CD14-positive monocyte (primary cell): ENCODE results near the gene PDE4D. TPM values are rescaled to one million over a fixed set of nuclear protein-coding genes. Genes with fewer than 3 reads are reported as not detected.

ENCODE experiments used
- DNase-seq, 3 donors: peaks; one replicate each; pipeline ENCODE4 v3.0.0-alpha.2; 2011 to 2022
- H2AFZ ChIP-seq: 2 replicates; pipeline ENCODE4 v1.6.0; 2012; ENCODE audit warnings: mild to moderate bottlenecking, low read depth, low read length, inconsistent platforms; ENCODE audit not compliant: insufficient read depth, poor library complexity, severe bottlenecking
- H3K27ac ChIP-seq, 2 donors: 1 replicate in 1 of 2; 2 replicates in 1 of 2; pipeline ENCODE4 v1.5.1; 2012 to 2013; ENCODE audit warnings: low read length in 2 of 2, control low read depth in 1 of 2, inconsistent platforms in 1 of 2, low read depth in 1 of 2, mild to moderate bottlenecking in 1 of 2
- H3K27me3 ChIP-seq, 2 donors: one replicate each; pipeline versions ENCODE4 v1.6.0 to v1.6.1; 2011 to 2013; ENCODE audit warnings: low read length in 2 of 2; ENCODE audit not compliant: control insufficient read depth in 2 of 2, insufficient read depth in 2 of 2
- H3K36me3 ChIP-seq, 2 donors: replicated peaks in 1 of 2; 1 replicate in 1 of 2; 2 replicates in 1 of 2; pipeline versions ENCODE4 v1.5.1 to v1.6.1; 2012 to 2013; ENCODE audit warnings: low read length in 2 of 2, control low read depth in 1 of 2, inconsistent platforms in 1 of 2, mild to moderate bottlenecking in 1 of 2; ENCODE audit not compliant: insufficient read depth in 2 of 2, control insufficient read depth in 1 of 2
- H3K4me1 ChIP-seq, 2 donors: 1 replicate in 1 of 2; 2 replicates in 1 of 2; pipeline versions ENCODE4 v1.5.1 to v1.6.1; 2012 to 2013; ENCODE audit warnings: low read length in 2 of 2, control low read depth in 1 of 2, inconsistent platforms in 1 of 2, mild to moderate bottlenecking in 1 of 2, moderate library complexity in 1 of 2; ENCODE audit not compliant: insufficient read depth in 2 of 2, control insufficient read depth in 1 of 2
- H3K4me2 ChIP-seq: replicated peaks from 2 replicates; pipeline ENCODE3; 2012; ENCODE audit warnings: low read length, moderate library complexity, mild to moderate bottlenecking; ENCODE audit not compliant: poor library complexity, severe bottlenecking; ENCODE audit errors: extremely low read depth
- H3K4me3 ChIP-seq, 3 experiments: fragments of 200-600 bp in 1 of 3; sonication (generic) in 1 of 3; replicated peaks in 1 of 3; 1 replicate in 2 of 3; 2 replicates in 1 of 3; pipeline ENCODE4 v1.5.1; 2011 to 2013; ENCODE audit warnings: low read length in 3 of 3, mild to moderate bottlenecking in 3 of 3, control low read depth in 2 of 3, low read depth in 2 of 3, inconsistent platforms in 1 of 3, moderate library complexity in 1 of 3
- H3K79me2 ChIP-seq: 2 replicates; pipeline ENCODE4 v1.6.0; 2012; ENCODE audit warnings: mild to moderate bottlenecking, control low read depth, inconsistent platforms, low read length, moderate library complexity; ENCODE audit not compliant: insufficient read depth
- H3K9ac ChIP-seq: 2 replicates; pipeline ENCODE4 v1.6.0; 2017; ENCODE audit warnings: low read length, mild to moderate bottlenecking; ENCODE audit not compliant: insufficient read depth, poor library complexity, severe bottlenecking
- H3K9me3 ChIP-seq, 2 donors: replicated peaks in 1 of 2; 1 replicate in 1 of 2; 2 replicates in 1 of 2; pipeline versions ENCODE4 v1.5.1 to v1.6.1; 2012 to 2013; ENCODE audit warnings: low read length in 2 of 2, control low read depth in 1 of 2; ENCODE audit not compliant: control insufficient read depth in 1 of 2, insufficient read depth in 1 of 2
- H4K20me1 ChIP-seq: 2 replicates; pipeline ENCODE4 v1.6.0; 2012; ENCODE audit warnings: mild to moderate bottlenecking, low read length, control low read depth, moderate library complexity; ENCODE audit not compliant: insufficient read depth
- H3K27ac Mint-ChIP-seq, 7 donors: one replicate each; pipeline ENCODE4 v1.8.0; 2020; ENCODE audit warnings: mild to moderate bottlenecking in 7 of 7, mixed read lengths in 7 of 7, moderate library complexity in 6 of 7, inconsistent platforms in 2 of 7
- H3K27me3 Mint-ChIP-seq, 3 donors: one replicate each; pipeline ENCODE4 v1.8.0; 2021 to 2022; ENCODE audit warnings: low read depth in 3 of 3, mild to moderate bottlenecking in 3 of 3, mixed read lengths in 3 of 3, moderate library complexity in 3 of 3, inconsistent platforms in 1 of 3
- H3K36me3 Mint-ChIP-seq, 2 donors: one replicate each; pipeline ENCODE4 v1.8.0; 2020; ENCODE audit warnings: mixed read lengths in 2 of 2, inconsistent platforms in 1 of 2, mild to moderate bottlenecking in 1 of 2
- H3K4me1 Mint-ChIP-seq: one replicate; pipeline ENCODE4 v1.8.0; 2020; ENCODE audit warnings: mild to moderate bottlenecking, mixed read lengths
- H3K4me3 Mint-ChIP-seq, 2 donors: one replicate each; pipeline ENCODE4 v1.8.0; 2020; ENCODE audit warnings: mild to moderate bottlenecking in 2 of 2, mixed read lengths in 2 of 2, moderate library complexity in 1 of 2
- H3K9me3 Mint-ChIP-seq, 7 donors: one replicate each; pipeline ENCODE4 v1.8.0; 2020 to 2022; ENCODE audit warnings: mixed read lengths in 7 of 7, mild to moderate bottlenecking in 6 of 7, moderate library complexity in 6 of 7, inconsistent platforms in 2 of 7
- WGBS: methylation state at CpG from one replicate; pipeline ENCODE4 v1.1.5; 2013; ENCODE audit warnings: missing lambda C conversion rate; ENCODE audit not compliant: insufficient coverage; 5-methylcytosine and 5-hydroxymethylcytosine counted together
- intact Hi-C, 2 donors: fragments of 100-400 bp; cut with micrococcal nuclease; formaldehyde crosslinking; loops; one replicate each; pipeline versions ENCODE4 v1.15.0 to v1.15.1; 2023
- polyA plus RNA-seq, 3 donors: library from polyadenylated mRNA; depleted of rRNA in 1 of 3; unstranded in 2 of 3; stranded (reverse) in 1 of 3; fragments of 300-500 nt in 2 of 3; fragments of >200 nt in 1 of 3; fragmentation: Illumina TruSeq in 2 of 3; gene quantifications; 1 replicate in 2 of 3; 2 replicates in 1 of 3; pipeline ENCODE4 v1.2.3, GENCODE V29; 2012 to 2021
- TF ChIP-seq, protein P1 (sequence below): fragments of 200-600 bp; IDR thresholded peaks from one replicate; pipeline ENCODE4 v1.8.0; 2022; ENCODE audit warnings: antibody characterized with exemption, mild to moderate bottlenecking

PDE4D gene
- polyA plus RNA-seq, 3 donors = 1.9 to 3.4 (median 2.8) TPM

DNA sequence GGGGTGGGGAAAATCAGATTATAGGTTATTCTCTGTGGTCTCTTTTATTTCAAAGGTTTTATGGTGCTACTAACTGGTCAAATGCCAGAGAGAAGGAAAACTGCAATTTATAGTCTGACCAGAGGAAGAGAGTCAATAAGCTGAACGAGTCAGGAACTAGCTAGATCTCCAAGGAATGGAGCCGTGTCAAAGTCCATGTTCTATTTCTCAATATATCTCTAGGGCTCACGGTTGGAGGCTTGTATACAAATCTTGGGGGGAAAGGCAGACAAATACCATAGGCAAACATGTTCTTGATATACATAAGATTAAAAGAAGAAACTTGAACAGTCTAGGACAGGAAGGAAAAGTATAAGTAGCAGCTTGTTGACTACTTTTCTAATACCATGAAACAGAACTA lies 627.1 kb downstream of the PDE4D start:
- Histone ChIP-seq H3K4me3 (no peak overlapping the region), H3K36me3 (no peaks in the 10 kb centered on the region), H3K4me2 (no peak overlapping the region), H3K79me2 (no peaks in the 10 kb centered on the region), H2AFZ (no peak overlapping the region), H4K20me1 (no peaks in the 10 kb centered on the region), H3K9me3 (no peaks in the 10 kb centered on the region), H3K9ac (no peak overlapping the region), H3K27me3 (no peaks in the 10 kb centered on the region), H3K4me1 (peaks cover 0 to 3% of the 10 kb centered on the region in 2 donors), H3K27ac (no peak overlapping the region)
- Mint-ChIP-seq H3K4me3 (no peak overlapping the region), H3K27ac (no peak overlapping the region), H3K27me3 (peaks cover 0 to 1% (median 1%) of the 10 kb centered on the region in 3 donors), H3K36me3 (no peaks in the 10 kb centered on the region), H3K4me1 (peaks cover 9% of the 10 kb centered on the region), H3K9me3 (no peaks in the 10 kb centered on the region)
- DNase-seq = no peak
- TF ChIP-seq, protein P1, sequence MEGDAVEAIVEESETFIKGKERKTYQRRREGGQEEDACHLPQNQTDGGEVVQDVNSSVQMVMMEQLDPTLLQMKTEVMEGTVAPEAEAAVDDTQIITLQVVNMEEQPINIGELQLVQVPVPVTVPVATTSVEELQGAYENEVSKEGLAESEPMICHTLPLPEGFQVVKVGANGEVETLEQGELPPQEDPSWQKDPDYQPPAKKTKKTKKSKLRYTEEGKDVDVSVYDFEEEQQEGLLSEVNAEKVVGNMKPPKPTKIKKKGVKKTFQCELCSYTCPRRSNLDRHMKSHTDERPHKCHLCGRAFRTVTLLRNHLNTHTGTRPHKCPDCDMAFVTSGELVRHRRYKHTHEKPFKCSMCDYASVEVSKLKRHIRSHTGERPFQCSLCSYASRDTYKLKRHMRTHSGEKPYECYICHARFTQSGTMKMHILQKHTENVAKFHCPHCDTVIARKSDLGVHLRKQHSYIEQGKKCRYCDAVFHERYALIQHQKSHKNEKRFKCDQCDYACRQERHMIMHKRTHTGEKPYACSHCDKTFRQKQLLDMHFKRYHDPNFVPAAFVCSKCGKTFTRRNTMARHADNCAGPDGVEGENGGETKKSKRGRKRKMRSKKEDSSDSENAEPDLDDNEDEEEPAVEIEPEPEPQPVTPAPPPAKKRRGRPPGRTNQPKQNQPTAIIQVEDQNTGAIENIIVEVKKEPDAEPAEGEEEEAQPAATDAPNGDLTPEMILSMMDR = no peak
- intact Hi-C loops = no loop called here
- WGBS = no CpG with 5 or more reads among the region's 3 CpGs

DNA sequence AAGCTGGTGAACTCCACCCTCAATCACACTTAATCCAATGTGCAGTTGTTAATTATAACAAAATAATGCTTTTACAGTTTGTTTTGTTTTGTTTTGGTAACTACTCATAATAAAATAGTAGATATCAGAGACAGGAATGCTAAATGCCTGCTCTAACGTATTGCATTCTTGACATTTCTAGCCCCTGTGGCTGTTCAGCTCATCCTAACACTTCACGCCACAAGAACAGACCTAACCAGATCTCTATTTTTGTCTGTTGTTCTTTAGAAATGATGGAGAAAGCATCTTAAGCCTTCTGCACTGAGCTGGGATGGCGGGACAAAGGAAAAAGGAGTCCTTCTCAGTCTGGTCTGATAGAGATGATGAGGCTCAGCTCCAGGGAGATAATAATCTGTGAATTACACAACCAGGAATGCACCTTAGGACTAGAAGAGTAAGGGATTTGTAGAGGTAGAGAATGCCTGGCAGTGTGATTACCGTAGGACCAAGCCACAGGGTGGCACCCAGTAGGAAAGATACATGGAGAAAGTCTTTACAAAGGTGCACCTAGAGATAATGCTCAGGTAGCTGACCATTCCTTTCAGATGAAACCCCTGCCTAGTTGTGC lies 628.8 kb downstream of the PDE4D start:
- no peaks in the 10 kb centered on the region for H3K79me2 ChIP-seq
- H3K9me3 Mint-ChIP-seq = no peaks in the 10 kb centered on the region
- H3K27ac Mint-ChIP-seq = no peak overlapping the region
- H3K36me3 ChIP-seq = no peaks in the 10 kb centered on the region
- no peak overlapping the region for H3K9ac ChIP-seq
- TF ChIP-seq, protein P1 = no peak
- no peaks in the 10 kb centered on the region for H3K27me3 Mint-ChIP-seq
- H3K4me1 ChIP-seq = peaks cover 0 to 3% of the 10 kb centered on the region in 2 donors
- peaks cover 9% of the 10 kb centered on the region for H3K4me1 Mint-ChIP-seq
- no peak overlapping the region for H3K4me3 Mint-ChIP-seq
- no peak overlapping the region for H3K27ac ChIP-seq
- H3K27me3 ChIP-seq = no peaks in the 10 kb centered on the region
- no peaks in the 10 kb centered on the region for H3K9me3 ChIP-seq
- no peak overlapping the region for H3K4me3 ChIP-seq
- WGBS = 100% methylated on average over 1 of the region's 4 CpGs
- no peak overlapping the region for H3K4me2 ChIP-seq
- intact Hi-C loops = no loop called here
- no peaks in the 10 kb centered on the region for H3K36me3 Mint-ChIP-seq
- no peak for DNase-seq
- no peak overlapping the region for H2AFZ ChIP-seq
- H4K20me1 ChIP-seq = no peaks in the 10 kb centered on the region
